ENCODE results near the gene USF1.

The USF1 gene, protein sequence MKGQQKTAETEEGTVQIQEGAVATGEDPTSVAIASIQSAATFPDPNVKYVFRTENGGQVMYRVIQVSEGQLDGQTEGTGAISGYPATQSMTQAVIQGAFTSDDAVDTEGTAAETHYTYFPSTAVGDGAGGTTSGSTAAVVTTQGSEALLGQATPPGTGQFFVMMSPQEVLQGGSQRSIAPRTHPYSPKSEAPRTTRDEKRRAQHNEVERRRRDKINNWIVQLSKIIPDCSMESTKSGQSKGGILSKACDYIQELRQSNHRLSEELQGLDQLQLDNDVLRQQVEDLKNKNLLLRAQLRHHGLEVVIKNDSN

DNA sequence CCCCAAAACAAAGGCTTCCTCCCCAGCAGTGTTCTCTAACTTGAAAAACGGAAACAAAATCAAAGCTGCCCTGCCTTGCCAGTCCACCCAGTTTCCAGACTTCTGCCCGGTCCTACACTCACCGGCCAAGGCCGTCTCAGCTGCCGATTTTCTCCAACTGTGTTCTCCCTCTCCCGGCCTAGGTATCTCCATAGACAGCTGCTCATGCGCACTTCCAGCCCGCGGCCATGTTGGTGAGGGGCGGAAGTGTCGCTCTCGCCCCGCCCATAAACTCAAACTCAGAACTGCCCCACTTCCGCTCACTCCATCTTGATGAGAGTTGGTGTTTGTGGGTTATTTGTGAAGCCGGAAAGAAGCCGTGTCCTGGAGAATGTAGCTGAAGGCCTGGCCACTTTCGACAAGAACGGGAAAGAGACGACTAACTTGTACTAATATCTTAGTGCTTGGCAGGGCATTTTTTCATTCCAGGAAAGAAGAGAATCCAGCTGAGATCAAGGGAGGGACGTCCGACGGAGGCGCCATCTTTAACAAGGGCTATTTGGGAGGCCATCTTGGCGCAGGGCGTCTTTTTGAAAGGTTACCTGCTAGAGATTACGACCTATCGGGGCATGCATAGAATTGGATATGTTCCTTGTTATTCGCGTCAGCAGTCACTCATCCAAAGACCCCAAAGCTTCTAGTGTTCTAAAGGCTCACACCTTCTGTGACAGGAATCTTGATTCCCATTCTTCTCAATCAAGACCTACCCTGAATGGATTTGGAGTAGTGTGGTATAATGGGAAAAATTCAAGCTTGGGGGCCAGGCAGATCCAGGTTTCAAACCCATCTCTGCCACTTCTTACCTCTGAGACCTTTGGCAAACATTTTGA lies at the start of gene USF1:
Gene USF1 (minus strand): TSS at position 242 of the 869 bp plus-strand sequence. CDS start 2,702 bp downstream, outside the sequence.
- H3K27ac ChIP-seq (ENCODE audit: low read length): peak within 1 kb of the TSS; percentile 96
- H3K36me3 ChIP-seq (ENCODE audit: insufficient read depth, low read depth, low read length): peaks cover 25% of the 10 kb centered on the region
- peak within 1 kb of the TSS; percentile 86 for H3K4me3 ChIP-seq (ENCODE audit: low read length)
- peaks cover 2% of the 10 kb centered on the region; the same call in 1 of the 2 replicates for H3K4me1 ChIP-seq (ENCODE audit: insufficient read depth, low read length)
- H3K9me3 ChIP-seq (ENCODE audit: insufficient read depth, low read depth, low read length): peaks cover 2% of the 10 kb centered on the region; the same call in 1 of the 2 replicates
- H3K9ac ChIP-seq (ENCODE audit: low read depth, low read length): peak within 1 kb of the TSS; percentile 89
- peaks cover 28% of the 10 kb centered on the region for H3K27me3 ChIP-seq (ENCODE audit: insufficient read depth, low read length)

DNA sequence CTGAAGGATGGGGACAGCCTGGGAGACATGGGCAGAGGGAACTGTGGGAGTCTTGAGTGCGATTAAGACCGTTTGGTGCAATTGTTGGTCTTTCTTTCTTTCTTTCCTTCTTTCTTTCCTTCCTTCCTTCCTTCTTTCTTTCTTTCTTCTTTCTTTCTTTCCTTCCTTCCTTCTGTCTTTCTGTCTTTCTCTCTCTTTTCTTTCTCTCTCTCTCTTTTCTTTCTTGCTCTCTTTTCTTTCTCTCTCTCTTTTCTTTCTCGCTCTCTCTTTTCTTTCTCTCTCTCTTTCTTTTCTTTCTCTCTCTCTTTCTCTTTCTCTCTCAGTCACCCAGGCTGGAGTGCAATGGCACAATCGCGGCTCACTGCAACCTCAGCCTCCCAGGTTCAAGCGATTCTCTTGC lies 49.5 kb upstream of the USF1 start:
- H3K36me3 ChIP-seq (ENCODE audit: insufficient read depth, low read depth, low read length): peaks cover 8% of the 10 kb centered on the region
- no peak overlapping the region for H3K27ac ChIP-seq (ENCODE audit: low read length)
- H3K9me3 ChIP-seq (ENCODE audit: insufficient read depth, low read depth, low read length): no peaks in the 10 kb centered on the region
- no peak overlapping the region for H3K9ac ChIP-seq (ENCODE audit: low read depth, low read length)
- H3K4me3 ChIP-seq (ENCODE audit: low read length): no peak overlapping the region
- H3K27me3 ChIP-seq (ENCODE audit: insufficient read depth, low read length): peaks cover 3% of the 10 kb centered on the region; the same call in 1 of the 2 replicates
- no peaks in the 10 kb centered on the region for H3K4me1 ChIP-seq (ENCODE audit: insufficient read depth, low read length)

DNA sequence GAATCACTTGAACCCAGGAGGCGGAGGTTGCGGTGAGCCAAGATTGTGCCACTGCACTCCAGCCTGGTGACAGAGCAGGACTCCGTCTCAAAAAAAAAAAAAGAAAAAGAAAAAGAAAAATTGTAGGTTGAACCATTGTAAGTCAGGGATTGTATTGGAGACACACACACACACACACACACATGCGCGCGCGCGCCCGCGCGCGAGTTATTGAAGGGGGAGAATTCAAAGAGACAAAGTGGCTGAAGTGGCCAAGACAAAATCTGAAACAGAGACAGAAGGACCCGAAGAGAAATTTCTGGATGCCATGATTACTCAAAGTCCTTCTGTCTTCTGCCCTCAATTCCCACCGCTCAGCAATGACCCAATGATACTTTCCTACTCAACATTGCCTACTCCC lies 48.7 kb upstream of the USF1 start:
- Histone ChIP-seq H3K27me3 (ENCODE audit: insufficient read depth, low read length) (peaks cover 3% of the 10 kb centered on the region; the same call in 1 of the 2 replicates), H3K27ac (ENCODE audit: low read length) (no peak overlapping the region), H3K9me3 (ENCODE audit: insufficient read depth, low read depth, low read length) (no peaks in the 10 kb centered on the region), H3K4me1 (ENCODE audit: insufficient read depth, low read length) (no peaks in the 10 kb centered on the region), H3K9ac (ENCODE audit: low read depth, low read length) (no peak overlapping the region), H3K36me3 (ENCODE audit: insufficient read depth, low read depth, low read length) (peaks cover under 1% of the 10 kb centered on the region; the same call in 1 of the 2 replicates), H3K4me3 (ENCODE audit: low read length) (no peak overlapping the region)

DNA sequence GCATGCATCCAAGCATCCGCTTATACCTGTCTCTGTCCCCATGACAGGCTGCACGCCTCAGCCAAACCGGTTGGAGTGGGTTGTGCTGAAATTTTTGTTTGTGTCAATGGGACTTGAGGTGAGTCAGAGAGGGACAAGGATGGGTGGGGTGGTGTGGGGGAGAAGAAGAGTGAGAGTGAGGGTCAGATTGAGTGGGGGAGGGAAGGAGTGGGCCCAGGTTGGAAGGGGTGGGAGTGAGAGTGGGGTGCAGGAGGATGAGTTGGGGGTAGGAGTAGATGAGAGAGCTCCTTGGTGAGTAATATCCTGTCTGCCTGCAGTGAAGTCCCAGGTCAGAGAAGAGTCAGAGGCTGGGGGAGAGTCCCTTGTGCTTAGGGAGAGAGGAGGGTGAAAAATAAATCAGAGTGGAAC lies 46.8 kb upstream of the USF1 start:
- H3K9ac ChIP-seq (ENCODE audit: low read depth, low read length): no peak overlapping the region
- H3K4me3 ChIP-seq (ENCODE audit: low read length): no peak overlapping the region
- no peaks in the 10 kb centered on the region for H3K36me3 ChIP-seq (ENCODE audit: insufficient read depth, low read depth, low read length)
- H3K4me1 ChIP-seq (ENCODE audit: insufficient read depth, low read length): no peaks in the 10 kb centered on the region
- peaks cover 3% of the 10 kb centered on the region; the same call in 1 of the 2 replicates for H3K27me3 ChIP-seq (ENCODE audit: insufficient read depth, low read length)
- H3K27ac ChIP-seq (ENCODE audit: low read length): no peak overlapping the region
- no peaks in the 10 kb centered on the region for H3K9me3 ChIP-seq (ENCODE audit: insufficient read depth, low read depth, low read length)

DNA sequence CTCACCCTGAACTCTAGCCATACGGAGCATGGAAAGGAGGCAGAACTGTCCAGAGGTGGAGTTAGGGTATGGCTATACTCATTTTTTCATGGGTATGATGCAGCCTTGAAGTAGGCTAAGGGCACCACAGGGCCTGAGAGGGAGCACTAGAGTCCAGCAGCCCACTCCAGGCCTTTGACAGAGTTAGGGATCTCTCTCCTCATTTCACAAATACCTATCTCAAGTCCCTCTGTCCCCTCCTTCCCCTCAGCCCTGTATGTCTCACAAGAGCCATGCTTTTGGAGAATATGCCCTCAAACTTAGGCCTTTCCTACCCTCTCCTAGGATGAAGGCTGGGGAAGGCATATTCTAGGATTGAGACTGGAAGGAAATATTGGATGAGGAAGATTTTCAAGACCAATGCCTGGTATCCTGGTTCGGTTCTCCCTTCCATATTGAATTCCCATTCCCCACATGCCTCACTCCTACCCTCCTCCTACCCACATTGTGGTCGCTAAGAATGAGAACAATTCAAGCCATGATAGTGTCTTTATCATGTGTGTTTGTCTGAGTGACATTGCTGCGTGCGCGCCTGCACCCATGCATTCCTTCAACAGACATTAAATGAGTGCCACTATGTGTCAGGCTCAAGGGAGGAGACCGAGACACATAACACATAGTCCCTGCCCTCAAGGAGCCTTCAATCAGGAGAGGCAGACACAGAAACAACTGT lies 46.2 kb upstream of the USF1 start:
- Histone ChIP-seq H3K9ac (ENCODE audit: low read depth, low read length) (no peak overlapping the region), H3K4me3 (ENCODE audit: low read length) (no peak overlapping the region), H3K36me3 (ENCODE audit: insufficient read depth, low read depth, low read length) (no peaks in the 10 kb centered on the region), H3K27ac (ENCODE audit: low read length) (no peak overlapping the region), H3K9me3 (ENCODE audit: insufficient read depth, low read depth, low read length) (no peaks in the 10 kb centered on the region), H3K27me3 (ENCODE audit: insufficient read depth, low read length) (peaks cover 3% of the 10 kb centered on the region; the same call in 1 of the 2 replicates), H3K4me1 (ENCODE audit: insufficient read depth, low read length) (no peaks in the 10 kb centered on the region)

DNA sequence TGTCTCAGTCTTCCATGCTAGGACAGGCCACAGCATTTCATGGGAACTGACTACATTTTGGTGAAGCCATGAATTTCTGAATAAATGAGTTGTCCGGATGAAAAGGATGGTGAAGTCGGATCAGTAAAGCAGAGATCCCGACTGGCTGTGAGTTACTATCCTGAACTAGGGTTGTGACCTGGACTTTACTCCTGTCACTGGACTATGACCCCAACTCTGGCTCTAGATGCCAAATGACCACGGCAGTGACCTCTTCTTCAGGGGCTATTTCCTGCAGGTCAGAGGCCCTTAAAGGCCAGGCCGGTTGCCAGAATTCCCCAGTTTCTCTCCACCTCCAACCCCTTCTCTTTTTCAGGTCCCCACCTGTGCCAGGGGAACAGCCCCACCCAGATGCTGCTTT lies 45.3 kb upstream of the USF1 start:
- Histone ChIP-seq H3K27me3 (ENCODE audit: insufficient read depth, low read length) (peaks cover 3% of the 10 kb centered on the region; the same call in 1 of the 2 replicates), H3K36me3 (ENCODE audit: insufficient read depth, low read depth, low read length) (no peaks in the 10 kb centered on the region), H3K27ac (ENCODE audit: low read length) (no peak overlapping the region), H3K9ac (ENCODE audit: low read depth, low read length) (no peak overlapping the region), H3K4me3 (ENCODE audit: low read length) (no peak overlapping the region), H3K9me3 (ENCODE audit: insufficient read depth, low read depth, low read length) (no peaks in the 10 kb centered on the region), H3K4me1 (ENCODE audit: insufficient read depth, low read length) (no peaks in the 10 kb centered on the region)

DNA sequence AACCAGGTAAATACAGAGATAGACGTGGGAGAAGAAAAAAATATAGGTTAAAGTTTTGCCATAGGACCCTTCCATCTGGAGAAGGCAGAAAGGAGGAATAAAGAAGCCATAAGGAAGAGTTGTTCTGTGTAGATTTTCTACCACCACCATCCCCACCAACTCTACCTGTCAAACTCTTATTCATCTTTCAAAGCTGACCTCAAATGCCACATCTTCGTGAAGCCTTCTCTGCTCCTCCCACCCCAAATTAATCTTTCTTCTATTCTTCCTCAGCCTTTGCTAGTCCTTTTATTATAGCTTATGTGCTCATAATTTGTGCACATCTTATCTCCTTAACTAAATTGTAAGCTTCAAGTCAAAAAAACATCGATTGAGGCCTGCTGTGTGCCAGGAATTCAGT lies 44.8 kb upstream of the USF1 start:
- Histone ChIP-seq H3K36me3 (ENCODE audit: insufficient read depth, low read depth, low read length) (no peaks in the 10 kb centered on the region), H3K4me1 (ENCODE audit: insufficient read depth, low read length) (no peaks in the 10 kb centered on the region), H3K4me3 (ENCODE audit: low read length) (no peak overlapping the region), H3K27ac (ENCODE audit: low read length) (no peak overlapping the region), H3K9ac (ENCODE audit: low read depth, low read length) (no peak overlapping the region), H3K27me3 (ENCODE audit: insufficient read depth, low read length) (peaks cover 3% of the 10 kb centered on the region; the same call in 1 of the 2 replicates), H3K9me3 (ENCODE audit: insufficient read depth, low read depth, low read length) (no peaks in the 10 kb centered on the region)

DNA sequence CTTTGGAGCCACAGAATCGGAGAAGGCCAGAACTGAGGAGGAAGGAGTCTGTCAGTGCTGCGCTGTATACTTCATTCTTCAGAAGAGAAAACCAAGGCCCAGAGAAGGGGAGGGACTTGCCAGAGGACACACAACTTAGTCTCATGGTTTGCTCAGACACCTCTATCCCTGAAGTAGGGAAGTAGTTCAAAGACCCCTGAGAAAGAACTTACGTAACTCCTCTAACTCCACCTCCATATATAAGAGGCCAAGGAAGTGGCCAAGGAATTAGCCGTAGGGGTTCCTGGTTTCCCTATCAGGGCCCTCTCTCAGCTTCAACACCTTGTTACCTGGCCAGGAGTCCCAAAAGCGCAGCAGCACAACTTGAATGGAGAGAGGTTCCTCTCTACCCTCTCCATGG lies 44.2 kb upstream of the USF1 start:
- Histone ChIP-seq H3K9me3 (ENCODE audit: insufficient read depth, low read depth, low read length) (no peaks in the 10 kb centered on the region), H3K4me3 (ENCODE audit: low read length) (no peak overlapping the region), H3K27ac (ENCODE audit: low read length) (no peak overlapping the region), H3K9ac (ENCODE audit: low read depth, low read length) (no peak overlapping the region), H3K27me3 (ENCODE audit: insufficient read depth, low read length) (peaks cover 3% of the 10 kb centered on the region; the same call in 1 of the 2 replicates), H3K4me1 (ENCODE audit: insufficient read depth, low read length) (no peaks in the 10 kb centered on the region), H3K36me3 (ENCODE audit: insufficient read depth, low read depth, low read length) (no peaks in the 10 kb centered on the region)

DNA sequence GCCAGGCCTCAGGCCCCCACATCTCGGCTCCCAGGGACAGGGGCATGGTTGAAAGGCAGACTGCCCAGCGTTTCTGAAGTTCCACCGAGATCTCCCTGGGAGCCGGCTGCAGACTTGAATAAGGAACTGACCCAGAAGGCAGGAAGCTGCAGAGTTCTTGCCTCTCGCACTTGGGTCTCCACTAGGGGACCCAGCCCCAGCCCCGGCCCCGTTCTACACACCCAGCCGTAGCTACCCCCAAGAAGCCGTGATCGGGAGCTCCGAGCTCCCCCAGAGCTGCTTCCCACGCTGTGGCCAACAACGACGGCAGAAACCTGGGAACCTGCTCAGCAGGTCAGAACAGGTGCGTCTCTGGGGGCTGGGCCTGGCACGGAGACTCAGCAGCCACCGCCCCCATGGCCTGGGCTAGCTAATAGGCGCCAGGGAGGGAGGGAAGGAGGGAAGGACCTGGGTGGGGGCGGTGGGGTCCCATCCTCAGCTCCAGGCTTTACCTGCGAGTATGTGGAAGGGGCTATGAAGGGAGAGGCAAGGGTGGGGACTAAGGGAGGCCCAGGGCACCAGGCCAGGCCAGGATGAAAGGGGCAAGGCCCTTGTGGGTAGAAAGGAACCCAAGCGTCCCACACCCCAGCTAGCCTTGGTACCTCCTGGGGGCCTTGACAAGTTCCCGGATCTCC lies 43.6 kb upstream of the USF1 start, which contains the start of gene NECTIN4:
Gene NECTIN4 (minus strand): TSS at position 308 of the 674 bp plus-strand sequence. CDS start 262 bp downstream, at position 46.
- no peaks in the 10 kb centered on the region for H3K9me3 ChIP-seq (ENCODE audit: insufficient read depth, low read depth, low read length)
- no peak within 1 kb of the TSS for H3K9ac ChIP-seq (ENCODE audit: low read depth, low read length)
- H3K27ac ChIP-seq (ENCODE audit: low read length): no peak within 1 kb of the TSS
- H3K4me1 ChIP-seq (ENCODE audit: insufficient read depth, low read length): no peaks in the 10 kb centered on the region
- H3K4me3 ChIP-seq (ENCODE audit: low read length): no peak within 1 kb of the TSS
- no peaks in the 10 kb centered on the region; the same call in 1 of the 2 replicates for H3K27me3 ChIP-seq (ENCODE audit: insufficient read depth, low read length)
- no peaks in the 10 kb centered on the region for H3K36me3 ChIP-seq (ENCODE audit: insufficient read depth, low read depth, low read length)

DNA sequence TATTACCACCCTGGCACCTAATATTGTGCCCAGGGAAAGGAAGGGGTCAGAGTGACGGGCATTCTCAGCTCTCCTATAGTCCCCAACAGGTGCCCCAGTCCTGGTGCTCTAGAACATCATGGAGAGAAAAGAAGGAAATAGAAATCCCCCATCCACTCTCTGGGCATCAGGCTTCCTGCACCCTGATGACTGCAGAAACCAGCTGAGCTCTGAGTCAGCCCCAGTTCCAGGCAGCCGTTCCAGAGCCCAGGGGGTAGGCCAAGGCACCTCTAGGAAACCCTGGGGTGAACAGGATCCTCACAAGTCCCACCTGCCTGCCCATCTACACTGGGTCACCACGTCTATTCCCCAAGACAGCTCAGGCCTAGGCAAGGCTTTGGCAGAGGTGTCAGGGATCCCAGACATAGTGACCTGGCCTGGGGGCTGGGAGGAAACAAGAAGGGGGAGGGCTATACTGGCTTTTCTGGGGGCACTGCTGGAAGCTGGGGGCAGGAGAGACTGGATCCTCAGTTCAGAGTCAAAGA lies 42.9 kb upstream of the USF1 start:
- H3K4me3 ChIP-seq (ENCODE audit: low read length): no peak overlapping the region
- H3K9ac ChIP-seq (ENCODE audit: low read depth, low read length): no peak overlapping the region
- no peaks in the 10 kb centered on the region for H3K4me1 ChIP-seq (ENCODE audit: insufficient read depth, low read length)
- no peak overlapping the region for H3K27ac ChIP-seq (ENCODE audit: low read length)
- no peaks in the 10 kb centered on the region; the same call in 1 of the 2 replicates for H3K27me3 ChIP-seq (ENCODE audit: insufficient read depth, low read length)
- H3K9me3 ChIP-seq (ENCODE audit: insufficient read depth, low read depth, low read length): no peaks in the 10 kb centered on the region
- no peaks in the 10 kb centered on the region for H3K36me3 ChIP-seq (ENCODE audit: insufficient read depth, low read depth, low read length)
